RWPE1 (cell line): ENCODE measurements around the gene LAIR2.
"Not testable (repeated sequence)": the region's sequence is repeated elsewhere in the genome, so short reads cannot be mapped to it uniquely, and the experiment has no call there.

Experiments used
- CTCF ChIA-PET: fragments of 350-600 bp; sonication (Branson Sonifier 250); formaldehyde crosslinking; extraction: SDS; loops from one replicate; lab custom pipeline; 2021; lab: Yijun Ruan, JAX
- POLR2A ChIA-PET: fragments of 400-600 bp; formaldehyde crosslinking; extraction: SDS; loops from one replicate; lab custom pipeline; 2020; ENCODE audit warnings: antibody characterized with exemption; ENCODE audit not compliant: low non-redundant PET; lab: Yijun Ruan, JAX
- DNase-seq: peaks from one replicate; pipeline ENCODE4 v3.0.0; 2012; ENCODE audit warnings: low spot score
- H3K27ac ChIP-seq: fragments of 450-650 bp; 2 replicates; pipeline ENCODE4 v1.5.1; 2017
- CTCF ChIP-seq: fragments of 450-650 bp; conservative IDR thresholded peaks from 2 replicates; pipeline ENCODE4 v1.5.1; 2017; ENCODE audit warnings: low read depth, mild to moderate bottlenecking

LAIR2 gene

DNA sequence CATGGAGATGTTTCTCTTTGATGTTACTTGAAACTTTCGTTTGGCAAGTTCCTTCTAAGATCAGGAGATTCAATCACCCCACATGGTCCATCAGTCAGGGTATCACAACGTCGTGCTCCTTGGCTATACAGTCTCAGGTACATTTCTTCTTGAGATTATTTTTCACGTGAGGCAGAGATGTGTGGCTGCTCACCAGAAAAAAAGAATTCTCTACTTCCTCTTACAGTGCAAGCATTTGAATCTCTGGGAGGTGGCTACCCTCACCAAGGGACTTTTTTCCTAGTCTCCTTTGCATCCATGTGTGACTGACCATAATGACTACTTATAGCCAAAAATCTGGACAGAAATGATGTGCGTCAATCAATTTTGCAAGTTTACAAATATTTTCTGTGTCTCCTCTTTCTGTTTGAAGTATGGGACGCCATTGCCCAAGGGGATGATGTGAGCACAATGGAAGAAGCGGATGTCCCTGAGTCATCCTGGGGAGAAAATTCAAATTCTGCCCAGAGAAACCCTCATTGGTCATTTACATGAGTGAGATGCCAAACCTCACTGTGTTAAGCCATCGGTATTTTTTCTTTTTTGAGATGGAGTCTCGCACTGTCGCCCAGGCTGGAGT is 8.6 kb upstream of the LAIR2 start:
- ChIA-PET POLR2A (no interaction called here), CTCF (interaction anchor here (1.1 kb wide), 1 partner anchor 13 kb away, joined by 3 read pairs; no protein-coding TSS in a partner anchor)
- no peak for DNase-seq
- no peak overlapping the region for H3K27ac ChIP-seq
- TF ChIP-seq CTCF = no peak

DNA sequence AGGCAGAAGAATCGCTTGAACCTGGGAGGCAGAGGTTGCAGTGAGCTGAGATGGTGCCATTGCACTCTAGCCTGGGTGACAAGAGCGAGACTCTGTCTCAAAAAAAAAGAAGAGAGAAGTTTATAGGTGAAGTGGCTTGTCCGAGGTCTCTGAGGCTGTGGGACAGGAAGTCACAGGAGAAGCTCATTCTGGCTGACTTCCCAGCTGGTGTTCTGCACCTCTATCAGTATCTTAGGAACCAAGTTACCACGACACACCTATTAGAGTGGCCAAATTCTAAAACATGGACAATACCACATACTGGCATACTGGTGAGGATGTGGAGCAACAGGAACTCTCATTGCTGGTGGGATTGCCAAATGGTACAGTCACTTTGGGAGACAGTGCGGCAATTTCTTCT is 7.3 kb upstream of the LAIR2 start:
- POLR2A ChIA-PET, DNase-seq, CTCF ChIA-PET, H3K27ac ChIP-seq: not testable (repeated sequence)

- DNase-seq, H3K27ac ChIP-seq, POLR2A ChIA-PET, CTCF ChIA-PET: not testable (repeated sequence)
Measured at GRCh38 chr19:54497747-54498450, 4.7 kb upstream of the LAIR2 start.

- DNase-seq, POLR2A ChIA-PET, H3K27ac ChIP-seq, CTCF ChIA-PET: not testable (repeated sequence)
Measured at GRCh38 chr19:54498451-54498772, 4.2 kb upstream of the LAIR2 start.

- POLR2A ChIA-PET, DNase-seq, H3K27ac ChIP-seq: not testable (repeated sequence)
- CTCF ChIA-PET = interaction anchor here (0.6 to 1.0 kb wide), 2 partner anchors 10 to 249 kb away, joined by 3 to 6 read pairs; no protein-coding TSS in a partner anchor
Measured at GRCh38 chr19:54505542-54505941, 2.9 kb downstream of the LAIR2 start.

DNA sequence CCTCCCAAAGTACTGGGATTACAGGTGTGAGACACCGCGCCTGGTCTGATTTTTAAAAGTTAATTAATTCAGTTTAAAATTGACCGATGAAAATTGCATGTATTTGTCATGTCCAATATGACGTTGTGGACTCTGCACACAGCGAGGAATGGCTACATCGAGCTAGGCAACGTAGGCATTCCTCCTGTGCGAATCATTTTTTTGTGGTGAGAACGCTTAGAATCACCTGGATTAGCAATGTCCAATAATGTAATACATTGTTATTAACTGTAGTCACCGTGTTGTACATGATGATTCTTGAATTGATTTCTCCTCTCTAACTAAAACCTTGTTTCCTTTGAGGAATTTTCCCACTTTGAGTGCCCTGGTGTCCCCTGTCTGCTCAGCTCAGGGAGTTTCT is 3.4 kb downstream of the LAIR2 start:
- POLR2A ChIA-PET = no interaction called here
- CTCF ChIA-PET = no interaction called here
- TF ChIP-seq CTCF = no peak
- H3K27ac ChIP-seq = no peak overlapping the region
- DNase-seq = peak; percentile 48

DNA sequence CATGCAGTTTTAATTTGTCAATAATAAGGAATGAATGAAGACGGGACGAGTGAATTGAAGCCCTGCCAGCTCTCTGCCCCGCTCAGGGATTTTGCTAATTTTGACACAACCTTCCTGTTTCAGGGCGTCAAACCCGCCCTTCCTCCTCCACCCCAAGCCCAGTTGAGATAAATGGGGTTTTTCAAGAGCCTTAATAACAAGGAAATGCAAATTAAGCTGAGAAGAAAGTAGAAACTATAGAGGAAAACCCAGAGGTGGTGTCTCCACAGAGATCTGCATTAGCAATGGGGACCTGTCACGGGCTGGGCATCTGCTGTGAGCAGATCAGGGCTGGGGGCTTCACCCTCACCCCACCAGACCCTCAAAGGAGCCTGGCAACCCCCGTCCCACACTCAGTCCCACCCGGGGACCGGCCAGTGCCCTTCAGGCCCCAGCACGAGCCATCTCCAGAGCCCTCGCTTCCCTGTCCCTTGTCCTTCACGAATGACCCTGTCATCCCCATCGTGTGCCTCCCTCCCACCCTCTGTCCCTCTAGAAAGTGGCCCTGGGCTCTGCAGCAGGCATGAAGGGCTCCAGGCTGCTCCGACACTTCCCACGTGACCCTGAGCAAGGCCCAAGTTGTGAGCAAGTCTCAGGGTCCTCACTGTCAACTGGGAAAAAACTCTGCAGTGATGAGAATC is 4.5 kb downstream of the LAIR2 start:
- DNase-seq, POLR2A ChIA-PET, CTCF ChIA-PET, H3K27ac ChIP-seq: not testable (repeated sequence)

DNA sequence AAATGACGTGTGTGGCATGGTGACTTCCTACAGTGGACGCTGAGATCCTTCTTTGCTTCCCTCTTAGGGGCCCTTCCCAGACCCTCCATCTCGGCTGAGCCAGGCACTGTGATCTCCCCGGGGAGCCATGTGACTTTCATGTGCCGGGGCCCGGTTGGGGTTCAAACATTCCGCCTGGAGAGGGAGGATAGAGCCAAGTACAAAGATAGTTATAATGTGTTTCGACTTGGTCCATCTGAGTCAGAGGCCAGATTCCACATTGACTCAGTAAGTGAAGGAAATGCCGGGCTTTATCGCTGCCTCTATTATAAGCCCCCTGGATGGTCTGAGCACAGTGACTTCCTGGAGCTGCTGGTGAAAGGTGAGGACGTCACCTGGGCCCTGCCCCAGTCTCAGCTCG is 5.2 kb downstream of the LAIR2 start:
- CTCF ChIA-PET = no interaction called here
- no peak for DNase-seq
- TF ChIP-seq CTCF = no peak
- POLR2A ChIA-PET = no interaction called here
- no peak overlapping the region for H3K27ac ChIP-seq

DNA sequence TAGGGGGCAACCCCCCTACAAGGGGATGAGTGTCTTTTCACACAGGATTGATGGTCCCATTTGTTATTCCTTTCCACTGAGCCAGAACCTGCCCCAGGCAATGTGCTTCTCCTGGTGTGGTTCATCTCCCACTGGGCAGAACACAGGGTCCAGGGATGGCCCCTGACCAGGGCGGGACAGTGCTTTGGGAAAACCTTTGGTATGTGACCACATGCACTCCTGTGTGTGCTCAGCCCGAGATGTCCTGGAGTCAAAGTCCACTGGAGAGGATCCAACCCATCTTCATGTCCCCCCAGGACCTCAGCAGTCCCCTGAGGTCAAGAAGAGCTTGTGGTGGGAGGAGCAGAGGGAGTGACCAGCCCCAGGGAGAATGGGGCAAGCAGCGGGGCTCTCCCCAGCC is 5.9 kb downstream of the LAIR2 start:
- CTCF ChIA-PET = interaction anchor here (1.1 kb wide), 1 partner anchor 148 kb away, joined by 3 read pairs; no protein-coding TSS in a partner anchor
- POLR2A ChIA-PET, H3K27ac ChIP-seq, DNase-seq: not testable (repeated sequence)

DNA sequence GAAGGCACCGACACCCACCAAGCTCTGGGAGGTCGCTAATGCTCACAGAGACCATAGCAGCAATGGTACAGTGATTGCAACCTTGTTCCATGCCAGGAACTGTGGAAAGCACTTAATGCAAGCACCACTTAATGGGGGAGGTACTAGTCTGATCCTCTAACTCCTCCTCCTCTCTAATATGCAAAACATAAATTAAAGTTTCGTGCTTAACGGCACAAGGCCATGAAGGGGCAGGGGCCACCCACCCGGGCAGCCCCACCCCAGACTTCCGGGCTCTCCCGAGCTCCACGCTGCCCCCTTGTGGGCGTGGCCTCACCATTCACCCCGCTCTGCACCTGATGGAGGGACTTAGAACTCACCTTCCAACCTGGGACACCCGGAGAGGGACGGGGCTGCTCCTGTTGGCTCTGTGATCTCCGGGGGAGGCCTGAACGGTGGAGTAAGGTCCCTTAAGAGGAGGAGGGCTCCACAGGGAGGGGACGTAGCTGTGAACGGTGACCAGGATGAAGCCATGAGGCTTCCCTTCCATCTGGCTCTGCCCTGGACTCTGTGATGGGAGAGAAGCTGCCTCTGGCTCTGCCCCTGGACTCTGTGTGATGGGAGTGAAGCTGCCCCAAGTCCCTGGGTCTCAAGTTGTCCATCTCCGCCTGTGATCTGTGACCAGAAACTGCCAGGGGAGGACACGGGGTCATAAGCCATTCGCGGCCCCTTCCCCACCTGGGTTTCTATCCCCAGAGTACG is 6.7 kb downstream of the LAIR2 start:
- H3K27ac ChIP-seq, DNase-seq, POLR2A ChIA-PET: not testable (repeated sequence)
- CTCF ChIA-PET = interaction anchor here (1.1 kb wide), 1 partner anchor 149 kb away, joined by 3 read pairs; no protein-coding TSS in a partner anchor
